ENCODE measurements around the gene PHOSPHO1. TPM values are rescaled to one million over a fixed set of nuclear protein-coding genes. Genes with fewer than 3 reads are reported as not detected.

Gene PHOSPHO1
- total RNA-seq, 1 experiment from 2014 or later, result 0.48 TPM

- no peak for DNase-seq
- H3K9me3 ChIP-seq, result no peaks in the 10 kb centered on the region
- H3K27me3 ChIP-seq (replicated peaks; ENCODE audit: control insufficient read depth, insufficient read depth, low read length), result no peaks in the 10 kb centered on the region
- H3K36me3 ChIP-seq (ENCODE audit: control insufficient read depth, insufficient read depth, low read length), result no peaks in the 10 kb centered on the region
- Mint-ChIP-seq H3K4me1 (ENCODE audit: low read depth, unreplicated experiment) (no peaks in the 10 kb centered on the region), H3K9me3 (ENCODE audit: unreplicated experiment) (no peaks in the 10 kb centered on the region), H3K27me3 (ENCODE audit: insufficient read depth, unreplicated experiment) (peaks cover 3% of the 10 kb centered on the region), H3K4me3 (ENCODE audit: unreplicated experiment) (no peak overlapping the region), H3K27ac (ENCODE audit: unreplicated experiment) (no peak overlapping the region), H3K36me3 (ENCODE audit: insufficient read depth, unreplicated experiment) (no peaks in the 10 kb centered on the region)
- BruUV-seq (replicated peaks), result no TSS peak
- no peak overlapping the region for H3K4me3 ChIP-seq (ENCODE audit: low read depth, low read length)
- TF ChIP-seq, protein P1, sequence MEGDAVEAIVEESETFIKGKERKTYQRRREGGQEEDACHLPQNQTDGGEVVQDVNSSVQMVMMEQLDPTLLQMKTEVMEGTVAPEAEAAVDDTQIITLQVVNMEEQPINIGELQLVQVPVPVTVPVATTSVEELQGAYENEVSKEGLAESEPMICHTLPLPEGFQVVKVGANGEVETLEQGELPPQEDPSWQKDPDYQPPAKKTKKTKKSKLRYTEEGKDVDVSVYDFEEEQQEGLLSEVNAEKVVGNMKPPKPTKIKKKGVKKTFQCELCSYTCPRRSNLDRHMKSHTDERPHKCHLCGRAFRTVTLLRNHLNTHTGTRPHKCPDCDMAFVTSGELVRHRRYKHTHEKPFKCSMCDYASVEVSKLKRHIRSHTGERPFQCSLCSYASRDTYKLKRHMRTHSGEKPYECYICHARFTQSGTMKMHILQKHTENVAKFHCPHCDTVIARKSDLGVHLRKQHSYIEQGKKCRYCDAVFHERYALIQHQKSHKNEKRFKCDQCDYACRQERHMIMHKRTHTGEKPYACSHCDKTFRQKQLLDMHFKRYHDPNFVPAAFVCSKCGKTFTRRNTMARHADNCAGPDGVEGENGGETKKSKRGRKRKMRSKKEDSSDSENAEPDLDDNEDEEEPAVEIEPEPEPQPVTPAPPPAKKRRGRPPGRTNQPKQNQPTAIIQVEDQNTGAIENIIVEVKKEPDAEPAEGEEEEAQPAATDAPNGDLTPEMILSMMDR (IDR thresholded peaks at IDR 0.05; ENCODE audit: insufficient read depth in 1 of 2, low read depth in 1 of 2, low read length in 1 of 2, severe bottlenecking in 1 of 2, unreplicated experiment in 1 of 2), result no peak
- CTCF ChIA-PET, result no interaction called here
- H3K4me1 ChIP-seq, result peaks cover 4% of the 10 kb centered on the region
- POLR2A ChIA-PET, result no interaction called here
- intact Hi-C loops (cut with micrococcal nuclease; ENCODE audit: unreplicated experiment), result no loop called here
Measured at GRCh38 chr17:49241040-49241439, 10.5 kb upstream of the PHOSPHO1 start.

DNA sequence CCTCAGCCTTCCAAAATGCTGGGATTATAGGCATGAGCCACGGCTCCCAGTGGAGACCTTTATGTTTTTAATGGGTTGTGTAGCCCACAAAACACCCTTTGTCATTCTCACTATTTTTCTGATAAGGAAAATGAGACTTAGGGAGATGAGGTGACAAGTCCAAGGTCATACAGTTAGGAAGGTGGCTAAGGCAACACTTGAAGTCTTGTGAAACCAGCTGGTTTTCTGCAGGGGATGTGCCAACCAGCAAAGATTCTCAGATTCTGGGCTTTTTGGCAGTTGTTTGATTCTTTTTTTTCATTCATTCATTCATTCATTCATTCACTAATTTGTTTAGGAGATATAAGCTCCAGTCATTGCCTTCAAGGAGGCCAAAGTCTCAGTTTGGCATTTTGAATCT, 10.0 kb upstream of the PHOSPHO1 start:
- Mint-ChIP-seq H3K9me3 (ENCODE audit: unreplicated experiment) (no peaks in the 10 kb centered on the region), H3K27ac (ENCODE audit: unreplicated experiment) (no peak overlapping the region), H3K4me1 (ENCODE audit: low read depth, unreplicated experiment) (no peaks in the 10 kb centered on the region), H3K36me3 (ENCODE audit: insufficient read depth, unreplicated experiment) (no peaks in the 10 kb centered on the region), H3K27me3 (ENCODE audit: insufficient read depth, unreplicated experiment) (peaks cover 3% of the 10 kb centered on the region), H3K4me3 (ENCODE audit: unreplicated experiment) (no peak overlapping the region)
- H3K4me1 ChIP-seq, result peaks cover 4% of the 10 kb centered on the region
- BruUV-seq (replicated peaks), result no TSS peak
- H3K36me3 ChIP-seq (ENCODE audit: control insufficient read depth, insufficient read depth, low read length), result no peaks in the 10 kb centered on the region
- ChIA-PET CTCF (no interaction called here), POLR2A (no interaction called here)
- TF ChIP-seq, protein P1 (IDR thresholded peaks at IDR 0.05; ENCODE audit: insufficient read depth in 1 of 2, low read depth in 1 of 2, low read length in 1 of 2, severe bottlenecking in 1 of 2, unreplicated experiment in 1 of 2), result no peak
- H3K9me3 ChIP-seq, result no peaks in the 10 kb centered on the region
- H3K27me3 ChIP-seq (replicated peaks; ENCODE audit: control insufficient read depth, insufficient read depth, low read length), result no peaks in the 10 kb centered on the region
- no peak overlapping the region for H3K4me3 ChIP-seq (ENCODE audit: low read depth, low read length)
- intact Hi-C loops (cut with micrococcal nuclease; ENCODE audit: unreplicated experiment), result no loop called here
- no peak for DNase-seq

GRCh38 chr17:49239963-49240362, 9.4 kb upstream of the PHOSPHO1 start:
- intact Hi-C loops (cut with micrococcal nuclease; ENCODE audit: unreplicated experiment), result no loop called here
- H3K9me3 Mint-ChIP-seq (ENCODE audit: unreplicated experiment), result no peaks in the 10 kb centered on the region
- peaks cover 3% of the 10 kb centered on the region for H3K27me3 Mint-ChIP-seq (ENCODE audit: insufficient read depth, unreplicated experiment)
- H3K27ac Mint-ChIP-seq (ENCODE audit: unreplicated experiment), result no peak overlapping the region
- CTCF ChIA-PET, result interaction anchor here (0.6 kb wide), 1 partner anchor 12 kb away, joined by 3 read pairs; no protein-coding TSS in a partner anchor
- no peak for DNase-seq
- Histone ChIP-seq H3K9me3 (no peaks in the 10 kb centered on the region), H3K27me3 (replicated peaks; ENCODE audit: control insufficient read depth, insufficient read depth, low read length) (no peaks in the 10 kb centered on the region), H3K4me3 (ENCODE audit: low read depth, low read length) (no peak overlapping the region), H3K4me1 (peaks cover 5% of the 10 kb centered on the region), H3K36me3 (ENCODE audit: control insufficient read depth, insufficient read depth, low read length) (no peaks in the 10 kb centered on the region)
- POLR2A ChIA-PET, result no interaction called here
- no TSS peak for BruUV-seq (replicated peaks)
- no peaks in the 10 kb centered on the region for H3K4me1 Mint-ChIP-seq (ENCODE audit: low read depth, unreplicated experiment)
- no peak overlapping the region for H3K4me3 Mint-ChIP-seq (ENCODE audit: unreplicated experiment)
- H3K36me3 Mint-ChIP-seq (ENCODE audit: insufficient read depth, unreplicated experiment), result no peaks in the 10 kb centered on the region
- TF ChIP-seq, protein P1 (IDR thresholded peaks at IDR 0.05; ENCODE audit: insufficient read depth in 1 of 2, low read depth in 1 of 2, low read length in 1 of 2, severe bottlenecking in 1 of 2, unreplicated experiment in 1 of 2), result no peak
